ENCODE data around the gene DNAJB4. TPM values are rescaled to one million over a fixed set of nuclear protein-coding genes. Genes with fewer than 3 reads are reported as not detected.

The DNAJB4 gene
- total and polyA plus RNA-seq, 2 donors (not counting 1 experiment from before 2014, with no cell fraction given): 3.6 to 17.0 TPM

DNA sequence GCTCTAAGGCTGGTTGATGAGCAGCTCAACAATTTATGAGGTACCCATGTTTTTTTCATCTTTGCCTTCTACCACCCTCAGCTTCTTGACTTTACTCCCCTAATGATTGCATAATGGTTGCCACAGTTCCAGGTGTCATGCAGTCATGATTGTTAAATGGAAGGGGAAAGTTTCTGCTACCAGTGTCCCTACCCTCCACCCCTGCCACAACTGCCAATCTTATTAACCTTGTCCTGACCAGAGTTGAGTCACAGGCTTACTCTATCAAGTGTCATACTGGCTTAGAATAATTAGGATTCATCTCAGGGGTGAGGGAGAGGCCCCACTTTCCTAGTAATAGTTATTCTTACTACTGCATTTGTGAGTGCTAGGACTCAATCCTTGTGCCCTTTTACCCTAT is 17.9 kb upstream of the DNAJB4 start:
- no peaks in the 10 kb centered on the region for H3K27me3 ChIP-seq (replicated peaks in 1 of 4; ENCODE audit: control extremely low read depth in 1 of 4, control insufficient read depth in 3 of 4, insufficient read depth in 4 of 4, low read length in 3 of 4)
- H3K4me2 ChIP-seq (replicated peaks; ENCODE audit: low read depth, low read length, poor library complexity, severe bottlenecking): no peak overlapping the region
- H3K9ac ChIP-seq (ENCODE audit: low read length): no peak overlapping the region
- no peak overlapping the region for H3K27ac ChIP-seq (ENCODE audit: low read length in 2 of 2)
- no peak overlapping the region for H2AFZ ChIP-seq (ENCODE audit: insufficient read depth, low read depth, low read length, poor library complexity, severe bottlenecking)
- peaks cover 2 to 5% of the 10 kb centered on the region in 2 experiments for H3K36me3 ChIP-seq (replicated peaks in 1 of 2; ENCODE audit: control extremely low read depth in 1 of 2, control insufficient read depth in 1 of 2, extremely low read depth in 1 of 2, insufficient read depth in 2 of 2, low read length in 1 of 2)
- H3K4me3 ChIP-seq (ENCODE audit: control extremely low read depth in 1 of 5, extremely low read depth in 1 of 5, insufficient read depth in 1 of 5, low read depth in 2 of 5, low read length in 4 of 5): no peak overlapping the region
- ChIA-PET POLR2A (no interaction called here), CTCF (no interaction called here)
- Mint-ChIP-seq H3K9me3 (ENCODE audit: insufficient read depth) (no peaks in the 10 kb centered on the region), H3K4me1 (peaks cover 12% of the 10 kb centered on the region), H3K4me3 (no peak overlapping the region), H3K27ac (no peak overlapping the region), H3K27me3 (no peaks in the 10 kb centered on the region)
- no peaks in the 10 kb centered on the region for H3K9me3 ChIP-seq (ENCODE audit: control extremely low read depth in 1 of 3, control insufficient read depth in 2 of 3, insufficient read depth in 1 of 3, low read length in 2 of 3)
- H3K4me1 ChIP-seq (ENCODE audit: control insufficient read depth in 2 of 2, insufficient read depth in 2 of 2, low read length in 2 of 2): no peaks in the 10 kb centered on the region
- DNase-seq (no peak), ATAC-seq (ENCODE audit: low read depth) (no peak)
- H3K79me2 ChIP-seq (ENCODE audit: control insufficient read depth, insufficient read depth, low read length): peaks cover 40% of the 10 kb centered on the region
- TF ChIP-seq, protein P1, sequence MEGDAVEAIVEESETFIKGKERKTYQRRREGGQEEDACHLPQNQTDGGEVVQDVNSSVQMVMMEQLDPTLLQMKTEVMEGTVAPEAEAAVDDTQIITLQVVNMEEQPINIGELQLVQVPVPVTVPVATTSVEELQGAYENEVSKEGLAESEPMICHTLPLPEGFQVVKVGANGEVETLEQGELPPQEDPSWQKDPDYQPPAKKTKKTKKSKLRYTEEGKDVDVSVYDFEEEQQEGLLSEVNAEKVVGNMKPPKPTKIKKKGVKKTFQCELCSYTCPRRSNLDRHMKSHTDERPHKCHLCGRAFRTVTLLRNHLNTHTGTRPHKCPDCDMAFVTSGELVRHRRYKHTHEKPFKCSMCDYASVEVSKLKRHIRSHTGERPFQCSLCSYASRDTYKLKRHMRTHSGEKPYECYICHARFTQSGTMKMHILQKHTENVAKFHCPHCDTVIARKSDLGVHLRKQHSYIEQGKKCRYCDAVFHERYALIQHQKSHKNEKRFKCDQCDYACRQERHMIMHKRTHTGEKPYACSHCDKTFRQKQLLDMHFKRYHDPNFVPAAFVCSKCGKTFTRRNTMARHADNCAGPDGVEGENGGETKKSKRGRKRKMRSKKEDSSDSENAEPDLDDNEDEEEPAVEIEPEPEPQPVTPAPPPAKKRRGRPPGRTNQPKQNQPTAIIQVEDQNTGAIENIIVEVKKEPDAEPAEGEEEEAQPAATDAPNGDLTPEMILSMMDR (IDR thresholded peaks at IDR 0.05): no peak
- TF ChIP-seq EZH2 (IDR thresholded peaks at IDR 0.05; ENCODE audit: borderline replicate concordance, insufficient read depth, low read depth, low read length, poor library complexity, severe bottlenecking): no peak
- H4K20me1 ChIP-seq (ENCODE audit: control insufficient read depth, insufficient read depth, low read length, poor library complexity, severe bottlenecking): no peaks in the 10 kb centered on the region
- intact Hi-C loops (cut with micrococcal nuclease): no loop called here

DNA sequence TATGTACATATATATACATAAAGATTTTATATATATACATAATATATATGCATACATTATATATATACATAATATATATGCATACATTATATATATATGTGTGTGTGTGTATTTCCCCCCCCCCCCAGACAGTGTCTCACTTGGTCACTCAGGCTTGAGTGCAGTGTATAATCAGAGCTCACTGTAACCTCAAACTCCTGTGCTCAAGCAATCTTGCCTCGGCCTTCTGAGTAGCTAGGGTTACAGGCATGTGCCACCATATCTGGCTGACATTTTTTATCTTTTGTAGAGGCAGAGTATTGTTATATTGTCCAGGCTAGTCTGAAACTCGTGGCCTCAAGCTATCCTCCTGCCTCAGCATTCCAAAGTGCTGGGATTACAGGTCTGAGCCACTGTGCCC is 16.8 kb upstream of the DNAJB4 start:
- Histone ChIP-seq H3K36me3 (replicated peaks in 1 of 2; ENCODE audit: control extremely low read depth in 1 of 2, control insufficient read depth in 1 of 2, extremely low read depth in 1 of 2, insufficient read depth in 2 of 2, low read length in 1 of 2) (peaks cover 2 to 5% of the 10 kb centered on the region in 2 experiments), H3K9ac (ENCODE audit: low read length) (no peak overlapping the region), H2AFZ (ENCODE audit: insufficient read depth, low read depth, low read length, poor library complexity, severe bottlenecking) (no peak overlapping the region), H4K20me1 (ENCODE audit: control insufficient read depth, insufficient read depth, low read length, poor library complexity, severe bottlenecking) (no peaks in the 10 kb centered on the region), H3K27ac (ENCODE audit: low read length in 2 of 2) (no peak overlapping the region), H3K4me1 (ENCODE audit: control insufficient read depth in 2 of 2, insufficient read depth in 2 of 2, low read length in 2 of 2) (no peaks in the 10 kb centered on the region), H3K27me3 (replicated peaks in 1 of 4; ENCODE audit: control extremely low read depth in 1 of 4, control insufficient read depth in 3 of 4, insufficient read depth in 4 of 4, low read length in 3 of 4) (no peaks in the 10 kb centered on the region), H3K4me2 (replicated peaks; ENCODE audit: low read depth, low read length, poor library complexity, severe bottlenecking) (no peak overlapping the region), H3K79me2 (ENCODE audit: control insufficient read depth, insufficient read depth, low read length) (peaks cover 39% of the 10 kb centered on the region), H3K4me3 (ENCODE audit: control extremely low read depth in 1 of 5, extremely low read depth in 1 of 5, insufficient read depth in 1 of 5, low read depth in 2 of 5, low read length in 4 of 5) (no peak overlapping the region), H3K9me3 (ENCODE audit: control extremely low read depth in 1 of 3, control insufficient read depth in 2 of 3, insufficient read depth in 1 of 3, low read length in 2 of 3) (no peaks in the 10 kb centered on the region)
- Mint-ChIP-seq H3K27me3 (no peaks in the 10 kb centered on the region), H3K27ac (no peak overlapping the region), H3K4me3 (no peak overlapping the region), H3K9me3 (ENCODE audit: insufficient read depth) (no peaks in the 10 kb centered on the region), H3K4me1 (peaks cover 12% of the 10 kb centered on the region)
- no peak for DNase-seq
- ChIA-PET CTCF (no interaction called here), POLR2A (no interaction called here)
- intact Hi-C loops (cut with micrococcal nuclease): no loop called here
- TF ChIP-seq, protein P1 (IDR thresholded peaks at IDR 0.05): no peak
- no peak for TF ChIP-seq EZH2 (IDR thresholded peaks at IDR 0.05; ENCODE audit: borderline replicate concordance, insufficient read depth, low read depth, low read length, poor library complexity, severe bottlenecking)
- ATAC-seq (ENCODE audit: low read depth): no peak
- 90% methylated on average over 1 of the region's 2 CpGs for WGBS (ENCODE audit: insufficient coverage)

Data from B cell (primary cell).